Stimulated activated naive CD8-positive, alpha-beta T cell treated with anti-CD3 and anti-CD28 coated beads, Interleukin-15, Interleukin-2, amounts not matched to agents 100 U/mL and 50 U/mL, for 24 hours (primary cell): Measurements from ENCODE around the gene INAVA.
"Not testable (repeated sequence)": the region's sequence is repeated elsewhere in the genome, so short reads cannot be mapped to it uniquely, and the experiment has no call there.

Source experiments
- ATAC-seq: fragments of 150-1000 bp; cut with Tn5 transposase; one replicate; pipeline ENCODE4 v1.10.0; 2021
- DNase-seq: peaks from one replicate; pipeline ENCODE4 v3.0.0; 2021

Gene INAVA

DNA sequence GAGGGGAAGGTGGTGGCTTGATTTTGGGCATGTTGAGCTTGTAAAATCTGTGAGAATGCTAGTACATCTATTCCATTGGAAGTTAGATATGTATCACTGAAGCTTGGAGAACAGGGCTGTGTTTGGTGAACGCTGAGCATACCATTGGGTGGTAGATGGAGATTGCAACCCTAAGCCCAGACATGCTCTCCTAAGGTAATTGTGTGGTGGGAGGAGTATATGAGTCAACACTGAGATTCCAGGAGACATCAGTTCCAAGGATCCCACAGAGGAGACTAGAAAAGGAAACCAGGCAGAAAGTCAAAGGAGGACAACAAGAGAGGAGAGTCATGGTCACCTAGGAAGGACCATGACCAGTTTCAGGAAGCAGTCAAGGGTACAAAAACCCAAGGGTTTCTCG is 68.4 kb downstream of the INAVA start:
- no peak for DNase-seq
- no peak for ATAC-seq

DNA sequence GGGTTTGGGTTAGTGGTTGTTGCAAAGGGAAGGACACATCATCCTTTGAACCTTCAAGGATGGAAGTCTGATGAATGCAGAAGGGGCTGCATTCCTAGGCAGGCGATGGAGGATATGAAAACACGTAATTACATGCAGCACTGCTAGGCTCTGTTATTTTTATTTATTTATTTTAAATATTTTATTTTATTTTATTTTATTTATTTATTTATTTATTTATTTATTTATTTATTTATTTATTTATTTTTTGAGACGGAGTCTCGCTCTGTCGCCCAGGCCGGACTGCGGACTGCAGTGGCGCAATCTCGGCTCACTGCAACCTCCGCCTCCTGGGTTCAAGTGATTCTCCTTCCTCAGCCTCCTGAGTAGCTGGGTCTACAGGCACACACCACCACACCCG is 69.2 kb downstream of the INAVA start:
- not testable (repeated sequence) for DNase-seq, ATAC-seq
